IPS-18a (cell line): ENCODE measurements around the gene MCL1.

Source experiments
- H3K27ac ChIP-seq: one replicate; pipeline ENCODE4 v1.5.1; 2013; ENCODE audit warnings: low read length
- H3K27me3 ChIP-seq: one replicate; pipeline ENCODE4 v1.6.1; 2013; ENCODE audit warnings: mild to moderate bottlenecking, low read length; ENCODE audit not compliant: control insufficient read depth, insufficient read depth
- H3K36me3 ChIP-seq: one replicate; pipeline ENCODE4 v1.6.1; 2013; ENCODE audit warnings: low read depth, low read length; ENCODE audit not compliant: control insufficient read depth
- H3K4me1 ChIP-seq: one replicate; pipeline ENCODE4 v1.6.1; 2013; ENCODE audit warnings: low read depth, low read length; ENCODE audit not compliant: control insufficient read depth
- H3K4me3 ChIP-seq: one replicate; pipeline ENCODE4 v1.5.1; 2013; ENCODE audit warnings: low read length
- H3K9ac ChIP-seq: one replicate; pipeline ENCODE4 v1.6.1; 2013; ENCODE audit warnings: mild to moderate bottlenecking, low read length, moderate library complexity
- H3K9me3 ChIP-seq: one replicate; pipeline ENCODE4 v1.6.1; 2013; ENCODE audit warnings: low read depth, low read length; ENCODE audit not compliant: control insufficient read depth

The MCL1 gene

DNA sequence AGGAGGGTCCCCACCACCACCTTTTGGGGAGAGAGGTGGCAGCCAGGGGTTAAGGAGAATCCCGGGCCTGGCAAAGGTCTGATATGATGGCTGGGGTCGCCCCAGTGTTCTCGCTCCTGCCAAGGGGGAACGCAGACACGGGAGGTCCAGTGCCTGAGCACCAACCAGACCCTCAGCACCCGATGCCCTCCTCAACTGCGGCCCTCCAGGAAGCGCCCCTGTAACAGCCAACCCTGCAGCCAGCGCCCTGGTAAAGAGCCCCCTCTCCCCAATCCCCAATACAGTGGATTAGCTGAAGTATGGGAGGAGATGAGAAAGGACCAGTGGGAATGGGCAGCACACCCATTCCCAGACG is 19.8 kb downstream of the MCL1 start:
- H3K4me3 ChIP-seq = no peak overlapping the region
- no peak overlapping the region for H3K27ac ChIP-seq
- no peak overlapping the region for H3K9ac ChIP-seq
- peaks cover 28% of the 10 kb centered on the region for H3K4me1 ChIP-seq
- H3K9me3 ChIP-seq = no peaks in the 10 kb centered on the region
- H3K36me3 ChIP-seq = no peaks in the 10 kb centered on the region
- H3K27me3 ChIP-seq = no peaks in the 10 kb centered on the region

DNA sequence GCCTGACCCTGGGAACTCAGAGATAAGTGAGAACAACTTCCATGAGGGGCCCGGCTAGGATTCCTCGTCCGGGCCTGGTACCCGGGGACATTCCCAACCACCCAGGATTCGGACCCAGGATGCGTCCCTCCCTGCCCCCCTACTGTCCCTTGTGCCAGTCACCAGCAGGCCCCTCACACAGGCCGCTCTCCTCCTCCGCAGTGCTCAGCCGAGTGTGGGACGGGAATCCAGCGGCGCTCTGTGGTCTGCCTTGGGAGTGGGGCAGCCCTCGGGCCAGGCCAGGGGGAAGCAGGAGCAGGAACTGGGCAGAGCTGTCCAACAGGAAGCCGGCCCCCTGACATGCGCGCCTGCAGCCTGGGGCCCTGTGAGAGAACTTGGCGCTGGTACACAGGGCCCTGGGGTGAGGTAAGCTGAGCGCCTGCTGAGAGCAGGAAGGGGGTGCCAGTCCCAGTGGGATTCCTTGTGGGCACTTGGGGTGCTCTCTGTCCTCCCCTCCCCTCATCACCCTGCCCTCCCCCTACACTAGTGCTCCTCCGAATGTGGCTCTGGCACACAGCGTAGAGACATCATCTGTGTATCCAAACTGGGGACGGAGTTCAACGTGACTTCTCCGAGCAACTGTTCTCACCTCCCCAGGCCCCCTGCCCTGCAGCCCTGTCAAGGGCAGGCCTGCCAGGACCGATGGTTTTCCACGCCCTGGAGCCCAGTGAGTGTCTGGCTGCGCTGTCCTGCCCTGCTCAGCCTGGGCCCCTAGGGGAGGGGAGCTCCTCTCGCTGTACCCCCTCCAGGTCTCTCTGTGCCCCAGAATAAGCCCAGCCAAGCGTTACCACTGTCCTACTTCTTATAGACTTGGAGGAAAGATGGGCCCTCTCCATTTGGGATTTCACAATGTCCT is 20.4 kb downstream of the MCL1 start:
- Histone ChIP-seq H3K27me3 (no peaks in the 10 kb centered on the region), H3K36me3 (no peaks in the 10 kb centered on the region), H3K4me3 (no peak overlapping the region), H3K27ac (no peak overlapping the region), H3K9me3 (no peaks in the 10 kb centered on the region), H3K9ac (no peak overlapping the region), H3K4me1 (peaks cover 28% of the 10 kb centered on the region)

DNA sequence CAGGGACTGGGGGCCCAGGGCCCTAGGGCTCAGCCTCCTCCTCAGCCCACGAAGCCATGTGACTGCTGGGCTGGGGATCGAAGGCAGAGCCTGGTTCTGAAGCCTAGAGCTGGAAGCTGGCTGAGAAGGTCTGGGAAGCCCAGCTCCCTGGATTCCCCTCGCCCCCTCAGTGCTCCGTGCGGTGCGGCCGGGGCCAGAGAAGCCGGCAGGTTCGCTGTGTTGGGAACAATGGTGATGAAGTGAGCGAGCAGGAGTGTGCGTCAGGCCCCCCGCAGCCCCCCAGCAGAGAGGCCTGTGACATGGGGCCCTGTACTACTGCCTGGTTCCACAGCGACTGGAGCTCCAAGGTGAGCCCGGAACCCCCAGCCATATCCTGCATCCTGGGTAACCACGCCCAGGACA is 21.1 kb downstream of the MCL1 start:
- no peak overlapping the region for H3K27ac ChIP-seq
- no peaks in the 10 kb centered on the region for H3K27me3 ChIP-seq
- H3K4me1 ChIP-seq = peaks cover 21% of the 10 kb centered on the region
- no peak overlapping the region for H3K4me3 ChIP-seq
- no peaks in the 10 kb centered on the region for H3K9me3 ChIP-seq
- no peaks in the 10 kb centered on the region for H3K36me3 ChIP-seq
- H3K9ac ChIP-seq = no peak overlapping the region

- H3K27me3 ChIP-seq = no peaks in the 10 kb centered on the region
- H3K9ac ChIP-seq = no peak overlapping the region
- H3K4me3 ChIP-seq = no peak overlapping the region
- peaks cover 16% of the 10 kb centered on the region for H3K4me1 ChIP-seq
- no peaks in the 10 kb centered on the region for H3K36me3 ChIP-seq
- no peak overlapping the region for H3K27ac ChIP-seq
- no peaks in the 10 kb centered on the region for H3K9me3 ChIP-seq
Observed at GRCh38 chr1:150557813-150558212, 21.6 kb downstream of the MCL1 start.

GRCh38 chr1:150557065-150557600 is 22.3 kb downstream of the MCL1 start:
- H3K4me3 ChIP-seq = no peak overlapping the region
- peaks cover 9% of the 10 kb centered on the region for H3K4me1 ChIP-seq
- no peak overlapping the region for H3K27ac ChIP-seq
- H3K9me3 ChIP-seq = no peaks in the 10 kb centered on the region
- no peak overlapping the region for H3K9ac ChIP-seq
- H3K36me3 ChIP-seq = no peaks in the 10 kb centered on the region
- H3K27me3 ChIP-seq = no peaks in the 10 kb centered on the region

DNA sequence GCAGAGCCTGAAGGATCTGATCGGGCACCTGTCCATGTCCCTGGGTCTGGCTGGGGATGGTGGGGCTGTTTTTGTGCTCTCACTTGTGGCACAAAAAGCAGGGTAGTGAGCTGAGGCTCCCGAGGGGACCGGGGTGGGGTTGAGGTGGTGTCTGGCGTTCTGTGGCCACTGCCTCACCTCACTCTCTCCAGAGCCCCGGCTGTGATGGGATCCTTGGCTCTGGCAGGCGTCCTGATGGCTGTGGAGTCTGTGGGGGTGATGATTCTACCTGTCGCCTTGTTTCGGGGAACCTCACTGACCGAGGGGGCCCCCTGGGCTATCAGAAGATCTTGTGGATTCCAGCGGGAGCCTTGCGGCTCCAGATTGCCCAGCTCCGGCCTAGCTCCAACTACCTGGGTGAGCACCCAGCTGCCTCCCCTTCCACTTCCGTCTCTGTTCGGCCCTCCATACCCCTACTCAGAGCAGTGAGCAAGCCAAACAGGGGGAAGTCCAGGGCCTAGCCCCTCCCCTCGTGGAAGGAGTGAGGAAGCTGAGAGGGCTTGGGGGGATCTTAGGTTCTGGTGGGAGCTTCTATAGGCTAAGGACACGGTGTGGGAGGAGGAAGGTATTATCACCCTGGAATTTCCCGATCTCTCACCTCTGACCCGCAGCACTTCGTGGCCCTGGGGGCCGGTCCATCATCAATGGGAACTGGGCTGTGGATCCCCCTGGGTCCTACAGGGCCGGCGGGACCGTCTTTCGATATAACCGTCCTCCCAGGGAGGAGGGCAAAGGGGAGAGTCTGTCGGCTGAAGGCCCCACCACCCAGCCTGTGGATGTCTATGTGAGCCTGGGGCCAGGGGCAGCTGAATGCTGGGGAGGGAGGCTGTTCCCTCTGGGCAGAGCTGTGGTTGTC is 23.2 kb downstream of the MCL1 start:
- H3K9ac ChIP-seq = no peak overlapping the region

DNA sequence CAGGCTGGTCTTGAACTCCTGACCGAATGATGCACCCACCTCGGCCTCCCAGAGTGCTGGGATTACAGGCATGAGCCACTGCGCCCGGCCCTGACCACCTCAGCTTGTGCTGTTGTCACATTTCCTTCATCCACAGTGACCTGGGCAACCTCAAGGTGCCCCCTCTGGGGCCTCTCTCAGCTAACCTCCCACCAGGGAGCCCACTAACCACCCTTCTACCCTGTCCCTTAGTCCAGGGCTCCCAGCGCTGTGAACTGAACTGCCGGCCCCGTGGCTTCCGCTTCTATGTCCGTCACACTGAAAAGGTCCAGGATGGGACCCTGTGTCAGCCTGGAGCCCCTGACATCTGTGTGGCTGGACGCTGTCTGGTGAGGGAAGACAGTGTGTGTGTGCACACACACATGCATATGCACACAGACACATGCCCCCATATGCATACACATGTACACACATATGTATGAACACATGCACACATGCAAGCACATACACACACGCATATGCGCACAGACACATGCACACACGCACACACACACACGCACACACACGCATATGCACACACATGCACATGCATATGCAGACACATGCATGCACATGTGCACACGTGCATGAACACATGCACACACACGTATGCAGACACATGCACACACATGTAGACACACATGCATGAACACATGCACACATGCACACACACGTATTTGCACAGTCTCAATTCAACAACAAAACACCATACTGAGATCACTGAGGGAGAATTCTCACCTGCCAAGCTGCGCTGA is 24.0 kb downstream of the MCL1 start:
- Histone ChIP-seq H3K9ac (no peak overlapping the region), H3K4me3 (no peak overlapping the region), H3K27me3 (no peaks in the 10 kb centered on the region), H3K9me3 (no peaks in the 10 kb centered on the region), H3K27ac (no peak overlapping the region), H3K36me3 (no peaks in the 10 kb centered on the region), H3K4me1 (peaks cover 10% of the 10 kb centered on the region)

More for the DNA sequence above, 23.2 kb downstream of the MCL1 start:
- H3K27me3 ChIP-seq = no peaks in the 10 kb centered on the region
- no peaks in the 10 kb centered on the region for H3K9me3 ChIP-seq
- H3K36me3 ChIP-seq = no peaks in the 10 kb centered on the region
- H3K4me3 ChIP-seq = no peak overlapping the region
- H3K4me1 ChIP-seq = peaks cover 15% of the 10 kb centered on the region
- no peak overlapping the region for H3K27ac ChIP-seq

- Histone ChIP-seq H3K4me3 (no peak overlapping the region), H3K27ac (no peak overlapping the region), H3K9ac (no peak overlapping the region), H3K9me3 (no peaks in the 10 kb centered on the region), H3K4me1 (peaks cover 6% of the 10 kb centered on the region), H3K36me3 (no peaks in the 10 kb centered on the region), H3K27me3 (peaks cover 8% of the 10 kb centered on the region)
Observed at GRCh38 chr1:150554086-150554452, 25.3 kb downstream of the MCL1 start.

DNA sequence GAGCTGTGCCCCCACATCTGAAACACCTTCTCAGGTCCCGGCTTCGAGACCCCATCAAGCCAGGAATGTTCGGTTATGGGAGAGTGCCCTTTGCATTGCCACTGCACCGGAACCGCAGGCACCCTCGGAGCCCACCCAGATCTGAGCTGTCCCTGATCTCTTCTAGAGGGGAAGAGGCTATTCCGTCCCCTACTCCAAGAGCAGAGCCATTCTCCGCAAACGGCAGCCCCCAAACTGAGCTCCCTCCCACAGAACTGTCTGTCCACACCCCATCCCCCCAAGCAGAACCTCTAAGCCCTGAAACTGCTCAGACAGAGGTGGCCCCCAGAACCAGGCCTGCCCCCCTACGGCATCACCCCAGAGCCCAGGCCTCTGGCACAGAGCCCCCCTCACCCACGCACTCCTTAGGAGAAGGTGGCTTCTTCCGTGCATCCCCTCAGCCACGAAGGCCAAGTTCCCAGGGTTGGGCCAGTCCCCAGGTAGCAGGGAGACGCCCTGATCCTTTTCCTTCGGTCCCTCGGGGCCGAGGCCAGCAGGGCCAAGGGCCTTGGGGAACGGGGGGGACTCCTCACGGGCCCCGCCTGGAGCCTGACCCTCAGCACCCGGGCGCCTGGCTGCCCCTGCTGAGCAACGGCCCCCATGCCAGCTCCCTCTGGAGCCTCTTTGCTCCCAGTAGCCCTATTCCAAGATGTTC is 25.9 kb downstream of the MCL1 start:
- Histone ChIP-seq H3K36me3 (no peaks in the 10 kb centered on the region), H3K9ac (no peak overlapping the region), H3K4me1 (peaks cover 6% of the 10 kb centered on the region), H3K4me3 (no peak overlapping the region), H3K27me3 (peaks cover 11% of the 10 kb centered on the region), H3K27ac (no peak overlapping the region), H3K9me3 (no peaks in the 10 kb centered on the region)

DNA sequence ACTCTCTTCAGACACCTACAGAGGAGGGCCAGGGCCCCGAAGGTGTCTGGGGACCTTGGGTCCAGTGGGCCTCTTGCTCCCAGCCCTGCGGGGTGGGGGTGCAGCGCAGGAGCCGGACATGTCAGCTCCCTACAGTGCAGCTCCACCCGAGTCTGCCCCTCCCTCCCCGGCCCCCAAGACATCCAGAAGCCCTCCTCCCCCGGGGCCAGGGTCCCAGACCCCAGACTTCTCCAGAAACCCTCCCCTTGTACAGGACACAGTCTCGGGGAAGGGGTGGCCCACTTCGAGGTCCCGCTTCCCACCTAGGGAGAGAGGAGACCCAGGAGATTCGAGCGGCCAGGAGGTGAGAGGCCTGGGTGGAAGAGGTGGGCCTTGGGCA is 26.5 kb downstream of the MCL1 start:
- Histone ChIP-seq H3K4me3 (no peak overlapping the region), H3K27ac (no peak overlapping the region), H3K9ac (no peak overlapping the region), H3K4me1 (peaks cover 6% of the 10 kb centered on the region), H3K36me3 (no peaks in the 10 kb centered on the region), H3K27me3 (peaks cover 17% of the 10 kb centered on the region), H3K9me3 (no peaks in the 10 kb centered on the region)
